AG08396 (cell line): Measurements from ENCODE around the gene NUAK2.
"Not testable (repeated sequence)": the region's sequence is repeated elsewhere in the genome, so short reads cannot be mapped to it uniquely, and the experiment has no call there.

Experiments used
- DNase-seq: peaks from one replicate; pipeline ENCODE4 v3.0.0; 2012; ENCODE audit warnings: low spot score, mixed read lengths

NUAK2 gene

DNA sequence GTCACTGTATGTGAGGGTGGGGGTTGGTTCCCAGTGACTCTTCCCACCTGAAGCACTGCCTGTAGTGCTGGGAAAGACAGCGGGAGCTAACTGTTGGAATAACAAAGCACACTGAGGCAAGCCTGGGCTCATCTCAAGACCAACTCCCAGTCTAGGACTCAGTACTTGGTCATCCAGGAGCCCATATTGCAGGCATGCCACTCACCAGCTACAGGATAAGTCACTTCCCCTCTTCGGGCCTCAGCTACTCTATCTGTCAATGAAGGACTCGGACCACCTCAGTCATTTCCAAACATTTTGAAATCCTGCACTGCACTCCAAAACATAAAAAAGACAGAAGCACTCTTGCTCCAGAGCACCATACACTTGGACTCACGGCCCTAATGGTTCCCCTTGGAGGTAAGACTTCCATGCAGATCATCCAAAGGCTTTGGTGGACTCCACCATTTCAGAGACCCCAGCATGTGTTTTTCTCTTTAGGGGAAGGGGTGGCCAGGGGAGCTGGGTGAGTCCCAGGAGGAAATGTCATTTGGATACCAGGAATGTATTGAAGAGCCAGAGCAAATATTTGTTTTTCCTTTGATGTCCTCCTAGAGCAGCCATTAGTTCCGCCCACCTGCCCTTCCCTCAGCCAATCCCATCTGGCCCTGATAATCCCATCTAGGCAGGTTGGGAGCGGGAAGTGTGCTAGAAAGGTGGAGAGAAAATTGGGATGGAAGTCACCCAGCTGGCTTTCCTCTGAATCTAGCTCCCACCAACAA lies 3.1 kb downstream of the NUAK2 start:
- no peak for DNase-seq

- DNase-seq, result no peak
Measured at GRCh38 chr1:205317311-205317917, 4.1 kb downstream of the NUAK2 start.

DNA sequence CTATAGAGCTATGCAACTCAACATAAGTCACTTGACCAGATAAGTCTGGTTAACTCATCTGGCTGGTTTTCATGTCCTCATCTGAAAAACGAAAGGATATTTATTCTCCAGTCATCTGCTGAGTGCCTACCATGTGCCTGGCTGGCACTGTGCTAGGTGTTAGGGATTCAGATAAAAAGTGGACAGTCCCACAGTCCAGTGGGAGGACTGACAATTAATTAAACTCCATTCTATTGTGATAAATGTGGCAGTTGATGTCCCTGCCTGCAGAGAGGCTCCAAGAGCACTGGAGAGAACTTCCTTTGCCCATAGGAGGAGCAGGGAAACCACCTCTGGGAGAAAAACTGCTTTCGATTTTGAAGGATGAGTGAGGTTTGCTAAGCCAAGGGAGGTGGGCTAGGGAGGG lies 5.4 kb downstream of the NUAK2 start:
- no peak for DNase-seq

DNA sequence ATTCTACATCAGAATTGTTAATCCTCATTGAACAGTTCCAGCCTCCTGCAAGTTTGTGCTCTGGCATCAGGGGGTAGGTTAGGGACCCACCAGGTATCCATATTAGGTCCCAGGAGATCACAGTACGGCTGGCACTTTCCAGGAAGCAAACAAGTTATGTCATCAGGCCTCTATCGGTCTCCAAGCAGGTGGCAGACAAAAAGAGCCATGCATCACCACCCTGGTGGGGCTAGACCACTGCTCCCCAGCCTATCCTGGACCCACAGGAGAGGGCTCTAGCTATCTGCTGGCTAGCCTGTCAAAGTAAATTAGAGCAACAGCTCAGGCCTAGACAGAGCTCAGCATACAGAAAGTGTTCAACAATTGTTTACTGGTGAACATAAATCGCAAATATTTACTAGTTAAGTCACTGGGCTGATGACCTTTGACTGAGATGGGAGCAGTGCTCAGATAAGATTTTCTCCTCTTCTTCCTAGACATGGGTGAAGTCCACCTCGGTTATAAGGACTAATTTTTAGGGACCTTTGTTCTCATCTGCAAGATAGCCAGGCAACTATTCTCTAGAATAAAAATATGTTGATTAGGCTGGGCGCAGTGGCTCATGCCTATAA lies 6.4 kb downstream of the NUAK2 start:
- DNase-seq, result no peak

DNA sequence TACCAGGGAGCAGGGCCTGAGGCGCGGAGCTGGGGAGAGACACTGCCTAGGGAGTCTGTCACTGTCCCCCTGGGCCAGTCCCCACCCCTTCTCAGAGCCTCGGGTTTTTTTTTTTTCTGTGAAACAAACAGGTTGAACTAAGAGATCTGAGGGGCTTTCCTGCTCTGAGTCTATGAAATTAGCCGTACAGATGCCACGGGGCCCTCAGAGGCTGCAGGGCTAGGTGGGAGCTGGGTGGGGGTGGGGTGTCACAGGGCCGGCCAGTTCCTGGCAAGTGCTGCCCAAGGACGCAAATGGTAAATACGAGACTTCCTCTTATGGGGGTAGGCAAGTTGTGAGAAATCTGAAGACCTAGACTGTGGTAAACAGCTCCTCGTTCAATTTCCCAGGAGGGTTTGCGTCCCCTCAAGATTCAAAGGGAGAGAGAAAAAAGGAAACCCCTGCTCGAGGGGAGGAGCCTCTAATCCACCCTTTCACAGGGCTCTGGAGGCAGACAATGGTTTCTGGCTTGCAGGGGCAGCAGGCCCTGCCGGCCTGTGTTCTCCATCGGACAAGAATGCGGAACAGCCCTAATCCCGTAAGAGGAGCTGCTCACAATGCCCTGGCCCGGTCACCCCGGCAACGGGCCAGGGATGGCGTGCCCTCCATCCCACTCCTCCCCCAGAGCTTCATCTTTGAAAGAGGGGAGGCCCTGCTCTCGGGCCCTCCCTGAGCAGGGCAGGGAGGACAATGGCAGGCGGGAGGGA lies 7.8 kb downstream of the NUAK2 start:
- peak; percentile 79 for DNase-seq

- DNase-seq, result no peak
Measured at GRCh38 chr1:205312866-205313562, 8.5 kb downstream of the NUAK2 start.

DNA sequence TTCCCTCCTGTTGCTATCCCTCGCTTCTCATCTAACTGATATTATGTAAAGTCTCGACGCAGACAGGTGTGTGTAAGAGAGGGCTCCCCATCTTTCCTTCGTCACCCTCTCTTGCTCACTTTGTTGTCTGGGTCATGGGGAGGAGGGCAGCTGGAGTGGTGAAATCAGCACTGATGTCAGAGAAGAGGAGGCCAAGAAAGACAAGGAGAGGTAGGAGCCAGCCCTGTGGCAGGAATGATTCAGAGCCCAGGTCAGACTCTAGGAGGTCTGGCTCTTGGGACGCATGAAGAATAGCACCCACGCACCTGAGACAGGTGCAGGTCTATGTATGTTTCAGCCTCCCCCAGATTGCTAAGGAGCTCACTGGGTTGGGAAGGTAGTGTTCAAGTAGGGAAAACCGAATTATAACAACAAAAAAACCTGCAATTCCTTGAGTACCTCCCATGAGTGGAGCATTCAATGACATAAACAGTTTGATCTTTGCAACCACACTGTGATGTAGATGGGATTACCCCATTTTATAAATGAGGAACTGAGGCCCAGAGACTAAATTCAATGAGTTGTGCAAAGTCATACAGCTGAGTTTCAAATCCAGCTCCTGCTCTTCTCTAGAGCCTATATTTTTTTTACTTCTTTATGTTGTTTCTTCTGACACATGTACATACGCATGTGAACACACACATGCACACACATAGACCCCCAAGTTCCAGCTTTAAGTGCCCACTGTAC lies 10.4 kb downstream of the NUAK2 start:
- DNase-seq, result no peak

- no peak for DNase-seq
Measured at GRCh38 chr1:205309741-205310140, 11.8 kb downstream of the NUAK2 start.

- no peak for DNase-seq
Measured at GRCh38 chr1:205306929-205307566, 14.5 kb downstream of the NUAK2 start.

DNA sequence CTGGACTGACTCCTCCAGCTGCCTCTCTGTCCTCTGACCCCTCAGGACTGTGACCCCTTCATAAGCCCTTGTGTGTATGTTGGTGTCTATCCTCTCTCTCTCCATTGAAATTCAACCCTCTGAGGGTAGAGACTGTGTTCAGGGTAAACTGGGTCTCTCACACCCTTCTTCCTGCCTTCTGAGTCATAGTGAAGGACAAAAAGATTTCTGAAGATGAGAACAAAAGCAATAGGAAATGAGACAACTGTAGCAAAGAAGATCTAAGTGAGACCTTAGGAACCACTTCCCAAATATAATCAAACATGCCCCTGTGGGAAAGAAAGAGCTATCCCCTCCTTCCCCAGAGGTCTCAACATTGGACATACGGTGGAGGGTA lies 16.9 kb downstream of the NUAK2 start:
- DNase-seq, result no peak

GRCh38 chr1:205304046-205304694 lies 17.4 kb downstream of the NUAK2 start:
- no peak for DNase-seq

DNA sequence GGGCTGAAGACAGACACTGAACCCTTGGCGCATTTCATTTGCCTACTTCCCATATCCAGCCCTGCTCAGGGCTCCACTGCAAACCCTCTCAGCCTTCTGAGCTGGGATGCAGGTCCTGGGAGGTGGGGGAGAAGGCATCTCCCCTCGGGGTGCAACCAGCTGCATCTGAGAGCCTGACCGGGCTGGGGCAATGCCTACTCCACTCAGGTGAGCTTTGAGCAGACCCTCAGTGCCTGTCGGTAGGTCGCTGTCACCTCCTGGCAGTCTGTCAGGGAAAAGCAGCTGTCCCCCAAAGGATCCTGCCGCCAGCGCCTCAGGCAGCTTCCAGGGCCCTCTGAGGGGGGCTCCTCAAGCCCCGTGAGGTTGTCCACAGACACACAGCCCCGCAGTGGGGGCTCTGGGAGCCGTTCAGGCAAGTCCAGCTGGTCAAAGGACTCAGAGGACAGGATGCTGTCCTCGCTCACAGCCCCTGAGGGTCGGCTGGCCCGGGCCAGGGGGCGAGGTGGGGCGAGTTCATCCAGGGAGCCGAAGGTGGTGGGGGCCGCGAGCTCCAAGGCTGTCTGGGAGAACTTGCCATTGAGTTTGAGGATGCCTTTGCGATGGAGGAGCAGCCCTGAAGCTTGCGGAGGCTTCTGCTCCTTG lies 18.2 kb downstream of the NUAK2 start:
- no peak for DNase-seq

DNA sequence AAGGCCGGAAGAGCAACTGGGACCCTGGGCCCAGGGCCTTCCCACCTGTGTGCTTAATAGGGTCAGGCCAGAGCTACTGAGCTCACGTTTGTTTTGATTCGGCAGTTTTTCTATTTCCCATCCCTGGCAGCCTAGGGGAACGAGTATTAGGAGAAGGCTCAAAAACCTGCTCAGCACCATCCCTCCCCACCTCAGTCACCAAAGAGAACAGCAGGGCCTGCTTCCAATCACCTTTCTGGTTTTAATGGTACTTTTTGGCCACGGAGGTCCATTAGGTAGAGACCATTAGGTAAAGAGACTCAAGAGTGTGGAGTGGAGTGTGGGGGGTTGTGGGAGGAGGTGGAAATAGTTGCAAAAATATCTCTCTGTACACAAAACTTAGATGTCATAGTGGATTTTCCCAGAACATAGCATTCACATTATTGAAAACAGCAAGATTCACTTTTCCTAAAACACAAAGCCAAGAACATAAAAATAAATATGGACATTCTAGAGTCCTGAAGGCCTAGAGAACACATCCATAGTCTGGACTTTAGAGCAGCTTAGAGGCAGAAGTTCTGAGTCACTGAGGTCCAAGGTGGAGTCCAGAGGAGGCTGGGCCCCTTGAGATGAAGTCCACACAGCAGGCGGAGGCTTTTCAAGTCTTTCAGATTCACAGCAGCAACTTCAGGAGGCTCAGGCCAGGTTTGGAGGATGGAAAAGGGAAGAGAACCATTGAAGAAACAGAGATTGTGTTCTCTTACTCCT lies 19.5 kb downstream of the NUAK2 start:
- no peak for DNase-seq

DNA sequence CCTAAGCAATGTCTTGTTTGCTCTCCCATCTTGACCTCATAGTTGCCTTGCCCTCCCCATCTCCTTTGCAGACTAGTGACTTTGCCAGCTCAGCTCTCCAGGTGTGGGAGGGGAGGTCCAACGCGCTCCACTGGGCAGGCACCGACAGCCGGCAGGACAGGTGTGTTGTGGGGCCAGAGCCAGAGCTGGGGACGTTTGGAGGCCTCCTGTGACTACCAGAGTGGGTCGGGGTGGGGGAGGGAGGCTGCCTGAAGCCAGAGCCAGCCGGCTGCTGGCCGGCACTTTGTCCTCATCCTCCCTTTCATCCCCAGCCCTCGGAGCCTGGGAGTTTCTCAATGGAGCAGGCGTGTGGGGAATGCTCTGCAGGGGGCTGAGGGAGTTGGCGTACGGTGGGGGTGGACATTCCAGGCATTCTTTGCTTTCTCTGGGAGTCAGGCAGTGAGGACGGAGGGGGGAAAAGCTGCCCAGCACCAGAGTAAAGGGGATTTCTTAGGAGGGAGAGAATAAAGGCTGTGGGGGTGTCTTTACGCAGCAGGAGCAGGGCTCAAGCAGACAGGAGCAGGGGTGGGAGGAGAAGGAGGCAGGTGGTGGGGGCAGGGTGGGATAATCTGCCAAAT lies 20.2 kb downstream of the NUAK2 start:
- DNase-seq, result peak; percentile 90

- no peak for DNase-seq
Measured at GRCh38 chr1:205300149-205300548, 21.4 kb downstream of the NUAK2 start.

DNA sequence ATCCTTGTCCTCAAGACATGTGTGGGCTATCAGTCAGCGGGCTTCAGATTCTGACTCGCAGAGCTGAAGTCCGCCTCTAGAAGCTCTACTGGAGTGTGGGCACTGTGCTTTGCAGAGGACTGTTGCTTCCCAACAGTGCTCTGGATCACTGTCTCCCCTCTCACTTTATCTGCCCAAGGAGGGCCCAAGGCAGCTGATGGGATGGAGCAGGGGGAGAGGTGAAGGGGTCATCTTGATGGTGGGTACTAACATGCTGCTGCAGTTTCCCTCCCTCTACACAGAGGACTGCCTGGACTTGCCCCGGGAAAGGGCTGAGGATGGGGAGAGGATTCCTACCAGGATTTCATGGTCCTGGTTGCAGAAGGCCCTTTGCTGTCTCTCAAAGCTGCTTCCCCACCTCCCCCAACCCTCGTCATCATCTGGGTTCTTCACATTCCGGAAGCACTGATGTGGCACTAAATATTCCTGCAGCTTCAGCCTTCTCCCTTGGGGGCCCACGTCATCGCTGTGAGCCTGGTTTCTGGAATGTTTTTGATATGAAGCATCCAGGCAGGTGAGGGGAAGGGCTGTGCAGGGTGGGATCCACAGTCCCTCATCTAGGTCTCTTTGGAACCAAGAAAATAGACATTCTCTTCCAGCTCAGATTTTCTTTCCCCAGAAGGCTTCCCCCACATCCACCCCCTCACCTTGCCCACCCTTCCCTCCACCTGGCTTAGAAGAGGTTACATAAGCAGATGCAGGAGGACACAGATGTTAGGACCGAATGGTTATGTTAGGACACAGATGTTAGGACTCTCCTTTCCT lies 23.2 kb downstream of the NUAK2 start:
- DNase-seq, result peak; percentile 85

DNA sequence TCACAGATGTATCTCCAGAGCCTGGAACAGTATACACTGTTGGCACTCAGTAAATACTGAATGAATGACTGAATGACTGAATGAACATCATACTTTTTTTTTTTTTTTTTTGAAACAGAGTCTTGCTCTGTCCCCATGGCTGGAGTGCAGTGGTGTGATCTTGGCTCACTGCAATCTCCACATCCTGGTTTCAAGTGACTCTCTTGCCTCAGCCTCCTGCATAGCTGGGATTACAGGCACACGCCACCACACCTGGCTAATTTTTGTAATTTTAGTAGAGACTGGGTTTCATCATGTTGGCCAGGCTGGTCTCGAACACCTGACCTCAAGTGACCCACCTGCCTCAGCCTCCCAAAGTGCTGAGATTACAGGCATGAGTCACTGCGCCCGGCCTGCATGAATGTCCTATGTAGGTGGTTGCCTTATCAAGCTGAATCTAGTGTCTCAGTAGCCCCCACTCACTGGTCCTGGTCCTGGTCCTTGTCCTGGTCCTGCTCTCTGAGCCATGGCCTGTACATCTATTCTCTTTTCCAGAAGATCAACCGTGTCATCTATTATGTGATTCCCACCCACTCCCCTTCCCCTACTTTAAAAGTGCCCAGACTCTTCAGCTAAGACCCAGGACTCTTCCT lies 23.9 kb downstream of the NUAK2 start:
- not testable (repeated sequence) for DNase-seq
